SK-N-SH (cell line): ENCODE data around the gene ASH1L. TPM values are rescaled to one million over a fixed set of nuclear protein-coding genes. Genes with fewer than 3 reads are reported as not detected.
"Not testable (repeated sequence)": the region's sequence is repeated elsewhere in the genome, so short reads cannot be mapped to it uniquely, and the experiment has no call there.

Experiments used
- CTCF ChIA-PET: fragments of 300-600, 350-600 bp; formaldehyde crosslinking; extraction: SDS; loops from one replicate; lab custom pipeline; 2021; lab: Yijun Ruan, JAX
- POLR2A ChIA-PET: fragments of 350-600 bp; sonication (Branson Sonifier 250); formaldehyde crosslinking; extraction: SDS; loops from one replicate; lab custom pipeline; 2020; ENCODE audit warnings: antibody characterized with exemption, inconsistent platforms; lab: Yijun Ruan, JAX
- DNase-seq: peaks from one replicate; pipeline ENCODE4 v3.0.0; 2012
- H2AFZ ChIP-seq: fragments of 200-600 bp; sonication (generic); 2 replicates; pipeline ENCODE4 v1.8.1; 2016; ENCODE audit warnings: antibody characterized with exemption, mild to moderate bottlenecking, low read depth
- H3F3A ChIP-seq: fragments of 200-600 bp; sonication (generic); replicated peaks from 2 replicates; pipeline ENCODE3; 2016; ENCODE audit warnings: antibody characterized with exemption, mild to moderate bottlenecking; ENCODE audit not compliant: insufficient read depth
- H3K27ac ChIP-seq, 2 experiments: fragments of 200-500 bp in 1 of 2; fragments of 200-600 bp in 1 of 2; sonication (Bioruptor generic) in 1 of 2; sonication (generic), shearing (Covaris generic) in 1 of 2; 2 replicates each; pipeline versions ENCODE4 v1.5.1 to v1.6.1; 2014 to 2016; ENCODE audit warnings: low read depth in 2 of 2, inconsistent platforms in 1 of 2, low read length in 1 of 2, mild to moderate bottlenecking in 1 of 2, mixed read lengths in 1 of 2
- H3K27me3 ChIP-seq: fragments of 200-600 bp; sonication (generic), shearing (Covaris generic); 2 replicates; pipeline ENCODE4 v1.6.1; 2016; ENCODE audit warnings: mixed run types; ENCODE audit not compliant: insufficient read depth
- H3K36me3 ChIP-seq, 2 experiments: fragments of 200-500 bp in 1 of 2; fragments of 200-600 bp in 1 of 2; sonication (Bioruptor generic) in 1 of 2; sonication (generic) in 1 of 2; replicated peaks in 1 of 2; 2 replicates each; pipeline versions ENCODE3 to v1.5.1; 2014 to 2016; ENCODE audit warnings: low read length in 1 of 2, mild to moderate bottlenecking in 1 of 2; ENCODE audit not compliant: insufficient read depth in 2 of 2, control insufficient read depth in 1 of 2
- H3K4me1 ChIP-seq, 2 experiments: fragments of 200-500 bp in 1 of 2; fragments of 200-600 bp in 1 of 2; sonication (Bioruptor generic) in 1 of 2; sonication (generic), shearing (Covaris generic) in 1 of 2; 2 replicates each; pipeline versions ENCODE4 v1.5.1 to v1.6.1; 2014 to 2016; ENCODE audit warnings: low read depth in 1 of 2, low read length in 1 of 2, mixed run types in 1 of 2; ENCODE audit not compliant: insufficient read depth in 2 of 2, control insufficient read depth in 1 of 2
- H3K4me2 ChIP-seq: fragments of 200-600 bp; sonication (generic), shearing (Covaris generic); 2 replicates; pipeline ENCODE4 v1.6.1; 2017; ENCODE audit warnings: mixed run types
- H3K4me3 ChIP-seq, 2 experiments: fragments of 200-500 bp in 1 of 2; fragments of 200-600 bp in 1 of 2; sonication (Bioruptor generic) in 1 of 2; sonication (generic), shearing (Covaris generic) in 1 of 2; 2 replicates each; pipeline versions ENCODE4 v1.5.1 to v1.8.1; 2014 to 2016; ENCODE audit warnings: low read depth in 2 of 2, inconsistent platforms in 1 of 2, low read length in 1 of 2, mild to moderate bottlenecking in 1 of 2, mixed read lengths in 1 of 2, moderate library complexity in 1 of 2
- H3K79me2 ChIP-seq: fragments of 200-600 bp; sonication (generic); 2 replicates; pipeline ENCODE4 v1.8.1; 2017; ENCODE audit warnings: mild to moderate bottlenecking; ENCODE audit not compliant: insufficient read depth
- H3K9ac ChIP-seq: fragments of 200-600 bp; sonication (generic); 2 replicates; pipeline ENCODE4 v1.6.1; 2017; ENCODE audit warnings: mixed run types
- H3K9me2 ChIP-seq: fragments of 200-600 bp; sonication (generic); 2 replicates; pipeline ENCODE4 v1.6.1; 2017; ENCODE audit warnings: mixed run types
- H3K9me3 ChIP-seq: fragments of 200-600 bp; sonication (generic); 2 replicates; pipeline ENCODE4 v1.6.1; 2017; ENCODE audit warnings: mixed run types, mild to moderate bottlenecking, moderate library complexity
- H4K20me1 ChIP-seq: fragments of 200-600 bp; sonication (generic); 2 replicates; pipeline ENCODE4 v1.6.1; 2017; ENCODE audit warnings: mild to moderate bottlenecking, mixed run types; ENCODE audit not compliant: insufficient read depth
- CTCF ChIP-seq: fragments of 200-600 bp; sonication (generic); IDR thresholded peaks from 2 replicates; pipeline ENCODE4 v1.6.1; 2017; ENCODE audit warnings: antibody characterized with exemption, mild to moderate bottlenecking, moderate library complexity
- FOSL2 ChIP-seq: IDR thresholded peaks from 2 replicates; pipeline ENCODE4 v1.4.0; 2012; ENCODE audit warnings: low read depth, mild to moderate bottlenecking, moderate library complexity, borderline replicate concordance
- MAX ChIP-seq: IDR thresholded peaks from 2 replicates; pipeline ENCODE4 v1.4.0; 2012; ENCODE audit warnings: low read depth
- MXI1 ChIP-seq: IDR thresholded peaks from 2 replicates; pipeline ENCODE4 v1.6.1; 2012; ENCODE audit warnings: mild to moderate bottlenecking, low read depth, low read length, improper control_type of control experiment
- PBX3 ChIP-seq: IDR thresholded peaks from 2 replicates; pipeline ENCODE4; 2012
- RCOR1 ChIP-seq: fragments of 150-350 bp; IDR thresholded peaks from 2 replicates; pipeline ENCODE4 v1.6.1; 2017; ENCODE audit warnings: antibody characterized with exemption, low read length
- RXRA ChIP-seq: IDR thresholded peaks from 2 replicates; pipeline ENCODE4 v1.4.0; 2012; ENCODE audit warnings: low read depth, mild to moderate bottlenecking, borderline replicate concordance
- SIN3A ChIP-seq: IDR thresholded peaks from 2 replicates; pipeline ENCODE4 v1.6.1; 2012; ENCODE audit warnings: low read depth, mild to moderate bottlenecking, low read length, moderate library complexity, borderline replicate concordance
- TAF1 ChIP-seq: IDR thresholded peaks from 2 replicates; pipeline ENCODE4 v1.6.1; 2012; ENCODE audit warnings: low read depth, mild to moderate bottlenecking, low read length, moderate library complexity, borderline replicate concordance
- YY1 ChIP-seq: IDR thresholded peaks from 2 replicates; pipeline ENCODE4 v1.4.0; 2012; ENCODE audit warnings: low read depth, mild to moderate bottlenecking
- WGBS: methylation state at CpG from one replicate; pipeline ENCODE4 v1.1.6; 2017; ENCODE audit warnings: low lambda C conversion rate; 5-methylcytosine and 5-hydroxymethylcytosine counted together
- polyA plus RNA-seq, 3 experiments: library from polyadenylated mRNA; depleted of rRNA; stranded (reverse); fragments of >200 nt; gene quantifications; 2 replicates each; pipeline ENCODE4 v1.2.3, GENCODE V29; 2012

The ASH1L gene
- polyA plus RNA-seq, 1 of the 3 experiments (the other 2 are of a cell fraction), result 13.4 TPM

- peak overlapping the region; percentile 61 to 98 for H3K4me3 ChIP-seq
- peak overlapping the region; percentile 99 for H3K9ac ChIP-seq
- WGBS, result under 1% methylated on average over 19 of the region's 19 CpGs
Measured at GRCh38 chr1:155563377-155564022, 897 bp upstream of the ASH1L start.

GRCh38 chr1:155561779-155562580 lies 623 bp downstream of the ASH1L start:
- H3K9me3 ChIP-seq, DNase-seq, H3K4me1 ChIP-seq, H3K27me3 ChIP-seq, H3K9me2 ChIP-seq, CTCF ChIA-PET: not testable (repeated sequence)
- H3K9ac ChIP-seq, result peak overlapping the region; percentile 99
- peaks cover 4 to 17% of the 10 kb centered on the region in 2 experiments for H3K36me3 ChIP-seq
- H3K79me2 ChIP-seq, result peaks cover 82% of the 10 kb centered on the region
- H3K4me3 ChIP-seq, result peak overlapping the region; percentile 61 to 98
- H3K4me2 ChIP-seq, result peak overlapping the region; percentile 75
- POLR2A ChIA-PET, result interaction anchor here (0.6 kb wide), 1 partner anchor 289 kb away, joined by 4 read pairs; the partner anchor contains the start of gene CLK2
- H3F3A ChIP-seq, result peaks cover 19% of the 10 kb centered on the region
- peak overlapping the region; percentile 97 to 98 for H3K27ac ChIP-seq
- 0% methylated on average over 25 of the region's 56 CpGs for WGBS
- 0 out of 2 replicates have a peak, but pooled peaks have one; percentile 13 for TF ChIP-seq SIN3A
- TF ChIP-seq TAF1, result peak; percentile 4; the same call in 1 of the 2 replicates
- peak; percentile 90 for TF ChIP-seq YY1
- H2AFZ ChIP-seq, result peak overlapping the region; percentile 76
- H4K20me1 ChIP-seq, result peaks cover 35% of the 10 kb centered on the region

More at GRCh38 chr1:155563377-155564022, 897 bp upstream of the ASH1L start:
- Histone ChIP-seq H3K36me3 (peaks cover 4 to 13% of the 10 kb centered on the region in 2 experiments), H3K27ac (peak overlapping the region; percentile 97 to 98), H3K79me2 (peaks cover 82% of the 10 kb centered on the region), H2AFZ (peak overlapping the region; percentile 95), H4K20me1 (peaks cover 22% of the 10 kb centered on the region), H3K4me2 (peak overlapping the region; percentile 75), H3F3A (peaks cover 19% of the 10 kb centered on the region)
- ChIA-PET POLR2A (interaction anchor here (0.8 to 1.5 kb wide), 3 partner anchors 27 to 240 kb away, joined by 3 to 4 read pairs (median 3); no protein-coding TSS in a partner anchor), CTCF (interaction anchor here (1.1 kb wide), 1 partner anchor 356 kb away, joined by 3 read pairs; the partner anchor contains the start of gene THBS3)
- peak; percentile 86 for TF ChIP-seq MXI1
- 0 out of 2 replicates have a peak, but pooled peaks have one; percentile 3 for TF ChIP-seq SIN3A
- peak; percentile 37; the same call in 1 of the 2 replicates for TF ChIP-seq MAX
- not testable (repeated sequence) for H3K9me3 ChIP-seq, H3K27me3 ChIP-seq, H3K4me1 ChIP-seq, H3K9me2 ChIP-seq
- peak; percentile 22 for DNase-seq

- ChIA-PET CTCF (no interaction called here), POLR2A (no interaction called here)
- peaks cover 0 to 3% of the 10 kb centered on the region in 2 experiments; a peak in 2 of 4 replicates for H3K4me1 ChIP-seq
- no peak for DNase-seq
- peaks cover 0 to 19% of the 10 kb centered on the region in 2 experiments for H3K36me3 ChIP-seq
- H2AFZ ChIP-seq, result no peak overlapping the region
- no peaks in the 10 kb centered on the region for H3K27me3 ChIP-seq
- H3K27ac ChIP-seq, result no peak overlapping the region
- no peak overlapping the region for H3K4me3 ChIP-seq
- H3K9me3 ChIP-seq, result no peaks in the 10 kb centered on the region
- peaks cover 78% of the 10 kb centered on the region for H4K20me1 ChIP-seq
- H3F3A ChIP-seq, result peaks cover 3% of the 10 kb centered on the region
- no peaks in the 10 kb centered on the region for H3K9me2 ChIP-seq
- H3K9ac ChIP-seq, result no peak overlapping the region
- H3K79me2 ChIP-seq, result peaks cover 99% of the 10 kb centered on the region
- no peak overlapping the region for H3K4me2 ChIP-seq
- TF ChIP-seq SIN3A (no peak), CTCF (no peak), FOSL2 (no peak), RCOR1 (no peak), TAF1 (no peak), YY1 (no peak), RXRA (no peak), PBX3 (no peak)
Measured at GRCh38 chr1:155555915-155556314, 6.7 kb downstream of the ASH1L start.
